Measurements from ENCODE around the gene DDA1. TPM values are rescaled to one million over a fixed set of nuclear protein-coding genes. Genes with fewer than 3 reads are reported as not detected.

The DDA1 gene
- total RNA-seq, 1 donor from 2014 or later: 21.9 TPM

GRCh38 chr19:17332677-17333581 is 23.6 kb downstream of the DDA1 start:
- Histone ChIP-seq H3K4me2 (peak overlapping the region; percentile 86), H3K9me3 (ENCODE audit: low read depth) (no peaks in the 10 kb centered on the region), H3K79me2 (ENCODE audit: low read depth) (peaks cover 9% of the 10 kb centered on the region), H3K36me3 (no peaks in the 10 kb centered on the region), H3K4me1 (peaks cover 3% of the 10 kb centered on the region), H3K9ac (no peak overlapping the region), H4K20me1 (ENCODE audit: low read depth) (peaks cover 8% of the 10 kb centered on the region), H3K27me3 (peaks cover 17% of the 10 kb centered on the region), H3F3A (ENCODE audit: low read depth) (peaks cover 61% of the 10 kb centered on the region), H2AFZ (replicated peaks) (no peak overlapping the region), H3K27ac (no peak overlapping the region), H3K4me3 (no peak overlapping the region)
- Mint-ChIP-seq H3K4me3 (peak overlapping the region; percentile 83), H3K4me1 (peaks cover 19% of the 10 kb centered on the region), H3K27me3 (ENCODE audit: insufficient read depth, low read depth) (peaks cover 15% of the 10 kb centered on the region), H3K9me3 (no peaks in the 10 kb centered on the region), H3K27ac (no peak overlapping the region), H3K36me3 (peaks cover 16% of the 10 kb centered on the region)
- TF ChIP-seq CTCF (IDR thresholded peaks at IDR 0.05) (no peak), EZH2 (IDR thresholded peaks at IDR 0.05) (no peak), EZH2phosphoT487 (IDR thresholded peaks at IDR 0.05) (no peak)
- DNase-seq (ENCODE audit: low spot score): peak; percentile 77

- Histone ChIP-seq H2AFZ (replicated peaks) (peak overlapping the region; percentile 82), H4K20me1 (ENCODE audit: low read depth) (peaks cover 8% of the 10 kb centered on the region), H3K9ac (peak overlapping the region; percentile 34), H3K27ac (no peak overlapping the region), H3K4me3 (peak overlapping the region; percentile 97), H3K9me3 (ENCODE audit: low read depth) (no peaks in the 10 kb centered on the region), H3K79me2 (ENCODE audit: low read depth) (peaks cover 15% of the 10 kb centered on the region), H3K36me3 (no peaks in the 10 kb centered on the region), H3F3A (ENCODE audit: low read depth) (peaks cover 52% of the 10 kb centered on the region), H3K4me2 (peak overlapping the region; percentile 86), H3K4me1 (peaks cover 7% of the 10 kb centered on the region), H3K27me3 (peaks cover 12% of the 10 kb centered on the region)
- peak; percentile 50 for DNase-seq (ENCODE audit: low spot score)
- Mint-ChIP-seq H3K4me3 (peak overlapping the region; percentile 91), H3K4me1 (peaks cover 22% of the 10 kb centered on the region), H3K9me3 (no peaks in the 10 kb centered on the region), H3K27ac (peak overlapping the region; percentile 79), H3K36me3 (peaks cover 16% of the 10 kb centered on the region), H3K27me3 (ENCODE audit: insufficient read depth, low read depth) (peaks cover 18% of the 10 kb centered on the region)
- TF ChIP-seq EZH2phosphoT487 (IDR thresholded peaks at IDR 0.05) (no peak), EZH2 (IDR thresholded peaks at IDR 0.05) (no peak), CTCF (IDR thresholded peaks at IDR 0.05) (no peak)
These were observed 24.4 kb downstream of the DDA1 start for GRCh38 chr19:17333611-17334413.

- H3K36me3 ChIP-seq: no peaks in the 10 kb centered on the region
- H3K4me1 ChIP-seq: peaks cover 5% of the 10 kb centered on the region
These were observed 25.3 kb downstream of the DDA1 start, which contains the start of gene ANO8 for GRCh38 chr19:17334414-17335409. Gene ANO8 (minus strand): TSS chr19:17334855. CDS start chr19:17334670, 185 bp downstream.

More at GRCh38 chr19:17334414-17335409, 25.3 kb downstream of the DDA1 start, which contains the start of gene ANO8:
- peaks cover 15% of the 10 kb centered on the region for H3K79me2 ChIP-seq (ENCODE audit: low read depth)
- TF ChIP-seq EZH2phosphoT487 (IDR thresholded peaks at IDR 0.05) (no peak), CTCF (IDR thresholded peaks at IDR 0.05) (no peak), EZH2 (IDR thresholded peaks at IDR 0.05) (peak; percentile 35)
- H3K27me3 ChIP-seq: peaks cover 3% of the 10 kb centered on the region
- no peak within 1 kb of the TSS for H3K27ac ChIP-seq
- H3K4me2 ChIP-seq: peak within 1 kb of the TSS; percentile 86
- H3K9ac ChIP-seq: peak within 1 kb of the TSS; percentile 34
- Mint-ChIP-seq H3K27ac (peak within 1 kb of the TSS; percentile 87), H3K36me3 (peaks cover 15% of the 10 kb centered on the region), H3K4me1 (peaks cover 22% of the 10 kb centered on the region), H3K27me3 (ENCODE audit: insufficient read depth, low read depth) (peaks cover 18% of the 10 kb centered on the region), H3K4me3 (peak within 1 kb of the TSS; percentile 100), H3K9me3 (no peaks in the 10 kb centered on the region)
- no peaks in the 10 kb centered on the region for H3K9me3 ChIP-seq (ENCODE audit: low read depth)
- peak; percentile 98 for DNase-seq (ENCODE audit: low spot score)
- peak within 1 kb of the TSS; percentile 82 for H2AFZ ChIP-seq (replicated peaks)
- H3K4me3 ChIP-seq: peak within 1 kb of the TSS; percentile 97
- peaks cover 49% of the 10 kb centered on the region for H3F3A ChIP-seq (ENCODE audit: low read depth)
- H4K20me1 ChIP-seq (ENCODE audit: low read depth): peaks cover 8% of the 10 kb centered on the region
